ENCODE results near the gene ATM. TPM values are rescaled to one million over a fixed set of nuclear protein-coding genes. Genes with fewer than 3 reads are reported as not detected.
A peak's percentile ranks its signal among the peaks of the same experiment; 100 is the strongest.

ATM gene
- total and polyA plus RNA-seq, 4 donors: 18.3 to 123 (median 43.8) TPM

GRCh38 chr11:108204376-108204775 lies 18.5 kb upstream of the ATM start:
- Histone ChIP-seq H3K27ac (ENCODE audit: low read depth in 1 of 2, low read length in 2 of 2) (no peak overlapping the region), H3K27me3 (ENCODE audit: control insufficient read depth in 1 of 2, insufficient read depth in 2 of 2, low read length in 1 of 2) (no peaks in the 10 kb centered on the region), H3K4me1 (ENCODE audit: control insufficient read depth in 1 of 2, insufficient read depth in 2 of 2, low read length in 2 of 2) (no peaks in the 10 kb centered on the region), H3K4me3 (ENCODE audit: low read length in 2 of 2) (no peak overlapping the region), H3K9me3 (ENCODE audit: control insufficient read depth, low read length) (no peaks in the 10 kb centered on the region), H3K36me3 (ENCODE audit: control insufficient read depth in 1 of 2, insufficient read depth in 2 of 2, low read length in 1 of 2) (peaks cover 2 to 3% of the 10 kb centered on the region in 2 donors)
- 94 to 98% methylated on average over 9 of the region's 9 CpGs for WGBS, 2 donors
- DNase-seq (no peak), ATAC-seq (ENCODE audit: low FRiP score) (no peak)
- intact Hi-C loops (cut with DNase I): no loop called here

- H3K9me3 ChIP-seq (ENCODE audit: control insufficient read depth, low read length): no peaks in the 10 kb centered on the region
- no peak for ATAC-seq (ENCODE audit: low FRiP score)
- no peak overlapping the region for H3K27ac ChIP-seq (ENCODE audit: low read depth in 1 of 2, low read length in 2 of 2)
- intact Hi-C loops (cut with DNase I): no loop called here
- peaks cover 2 to 3% of the 10 kb centered on the region in 2 donors for H3K36me3 ChIP-seq (ENCODE audit: control insufficient read depth in 1 of 2, insufficient read depth in 2 of 2, low read length in 1 of 2)
- H3K27me3 ChIP-seq (ENCODE audit: control insufficient read depth in 1 of 2, insufficient read depth in 2 of 2, low read length in 1 of 2): no peaks in the 10 kb centered on the region
- 96 to 98% methylated on average over 4 of the region's 4 CpGs for WGBS, 2 donors
- H3K4me3 ChIP-seq (ENCODE audit: low read length in 2 of 2): no peak overlapping the region
- no peak for DNase-seq
- no peaks in the 10 kb centered on the region for H3K4me1 ChIP-seq (ENCODE audit: control insufficient read depth in 1 of 2, insufficient read depth in 2 of 2, low read length in 2 of 2)
Measured at GRCh38 chr11:108204929-108205499, 17.9 kb upstream of the ATM start.

- H3K36me3 ChIP-seq (ENCODE audit: control insufficient read depth in 1 of 2, insufficient read depth in 2 of 2, low read length in 1 of 2): peaks cover 2 to 3% of the 10 kb centered on the region in 2 donors
- no peak for ATAC-seq (ENCODE audit: low FRiP score)
- no peaks in the 10 kb centered on the region for H3K4me1 ChIP-seq (ENCODE audit: control insufficient read depth in 1 of 2, insufficient read depth in 2 of 2, low read length in 2 of 2)
- peak in 1 of 2 donors; percentile 55 for DNase-seq
- H3K27me3 ChIP-seq (ENCODE audit: control insufficient read depth in 1 of 2, insufficient read depth in 2 of 2, low read length in 1 of 2): no peaks in the 10 kb centered on the region
- intact Hi-C loops (cut with DNase I): no loop called here
- 70 to 73% methylated on average over 6 of the region's 6 CpGs for WGBS, 2 donors
- H3K4me3 ChIP-seq (ENCODE audit: low read length in 2 of 2): no peak overlapping the region
- H3K9me3 ChIP-seq (ENCODE audit: control insufficient read depth, low read length): no peaks in the 10 kb centered on the region
- no peak overlapping the region for H3K27ac ChIP-seq (ENCODE audit: low read depth in 1 of 2, low read length in 2 of 2)
Measured at GRCh38 chr11:108206171-108206570, 16.7 kb upstream of the ATM start.

GRCh38 chr11:108206969-108207682 lies 15.7 kb upstream of the ATM start:
- ATAC-seq (ENCODE audit: low FRiP score): no peak
- Histone ChIP-seq H3K4me3 (ENCODE audit: low read length in 2 of 2) (no peak overlapping the region), H3K27ac (ENCODE audit: low read depth in 1 of 2, low read length in 2 of 2) (no peak overlapping the region), H3K27me3 (ENCODE audit: control insufficient read depth in 1 of 2, insufficient read depth in 2 of 2, low read length in 1 of 2) (no peaks in the 10 kb centered on the region), H3K9me3 (ENCODE audit: control insufficient read depth, low read length) (no peaks in the 10 kb centered on the region), H3K4me1 (ENCODE audit: control insufficient read depth in 1 of 2, insufficient read depth in 2 of 2, low read length in 2 of 2) (no peaks in the 10 kb centered on the region), H3K36me3 (ENCODE audit: control insufficient read depth in 1 of 2, insufficient read depth in 2 of 2, low read length in 1 of 2) (peaks cover 0 to 3% of the 10 kb centered on the region in 2 donors)
- DNase-seq: no peak
- 85 to 89% methylated on average over 8 of the region's 8 CpGs for WGBS, 2 donors
- intact Hi-C loops (cut with DNase I): no loop called here

- intact Hi-C loops (cut with DNase I): no loop called here
- H3K4me1 ChIP-seq (ENCODE audit: control insufficient read depth in 1 of 2, insufficient read depth in 2 of 2, low read length in 2 of 2): no peaks in the 10 kb centered on the region
- H3K27ac ChIP-seq (ENCODE audit: low read depth in 1 of 2, low read length in 2 of 2): no peak overlapping the region
- H3K9me3 ChIP-seq (ENCODE audit: control insufficient read depth, low read length): no peaks in the 10 kb centered on the region
- peaks cover 0 to 3% of the 10 kb centered on the region in 2 donors for H3K36me3 ChIP-seq (ENCODE audit: control insufficient read depth in 1 of 2, insufficient read depth in 2 of 2, low read length in 1 of 2)
- no peak for ATAC-seq (ENCODE audit: low FRiP score)
- 97 to 99% methylated on average over 6 of the region's 6 CpGs for WGBS, 2 donors
- H3K27me3 ChIP-seq (ENCODE audit: control insufficient read depth in 1 of 2, insufficient read depth in 2 of 2, low read length in 1 of 2): no peaks in the 10 kb centered on the region
- no peak for DNase-seq
- no peak overlapping the region for H3K4me3 ChIP-seq (ENCODE audit: low read length in 2 of 2)
Measured at GRCh38 chr11:108207683-108208060, 15.2 kb upstream of the ATM start.

GRCh38 chr11:108210441-108210840 lies 12.4 kb upstream of the ATM start:
- H3K9me3 ChIP-seq (ENCODE audit: control insufficient read depth, low read length): no peaks in the 10 kb centered on the region
- intact Hi-C loops (cut with DNase I): no loop called here
- peaks cover 0 to 3% of the 10 kb centered on the region in 2 donors for H3K36me3 ChIP-seq (ENCODE audit: control insufficient read depth in 1 of 2, insufficient read depth in 2 of 2, low read length in 1 of 2)
- 97 to 99% methylated on average over 1 of the region's 1 CpG for WGBS, 2 donors
- no peaks in the 10 kb centered on the region for H3K27me3 ChIP-seq (ENCODE audit: control insufficient read depth in 1 of 2, insufficient read depth in 2 of 2, low read length in 1 of 2)
- H3K4me1 ChIP-seq (ENCODE audit: control insufficient read depth in 1 of 2, insufficient read depth in 2 of 2, low read length in 2 of 2): no peaks in the 10 kb centered on the region
- DNase-seq (no peak), ATAC-seq (ENCODE audit: low FRiP score) (no peak)
- no peak overlapping the region for H3K4me3 ChIP-seq (ENCODE audit: low read length in 2 of 2)
- no peak overlapping the region for H3K27ac ChIP-seq (ENCODE audit: low read depth in 1 of 2, low read length in 2 of 2)

- H3K27ac ChIP-seq (ENCODE audit: low read depth in 1 of 2, low read length in 2 of 2): no peak overlapping the region
- no peak overlapping the region for H3K4me3 ChIP-seq (ENCODE audit: low read length in 2 of 2)
- no peaks in the 10 kb centered on the region for H3K36me3 ChIP-seq (ENCODE audit: control insufficient read depth in 1 of 2, insufficient read depth in 2 of 2, low read length in 1 of 2)
- intact Hi-C loops (cut with DNase I): no loop called here
- no peak for ATAC-seq (ENCODE audit: low FRiP score)
- no peaks in the 10 kb centered on the region for H3K9me3 ChIP-seq (ENCODE audit: control insufficient read depth, low read length)
- no peak for DNase-seq
- H3K4me1 ChIP-seq (ENCODE audit: control insufficient read depth in 1 of 2, insufficient read depth in 2 of 2, low read length in 2 of 2): no peaks in the 10 kb centered on the region
- WGBS, 2 donors: 51 to 77% methylated on average over 2 of the region's 2 CpGs
- H3K27me3 ChIP-seq (ENCODE audit: control insufficient read depth in 1 of 2, insufficient read depth in 2 of 2, low read length in 1 of 2): no peaks in the 10 kb centered on the region
Measured at GRCh38 chr11:108213784-108214183, 9.1 kb upstream of the ATM start.

GRCh38 chr11:108216988-108217387 lies 5.9 kb upstream of the ATM start:
- no peak for DNase-seq

GRCh38 chr11:108218455-108218854 lies 4.4 kb upstream of the ATM start:
- DNase-seq (no peak), ATAC-seq (ENCODE audit: low FRiP score) (no peak)
- Histone ChIP-seq H3K4me3 (ENCODE audit: low read length in 2 of 2) (no peak overlapping the region), H3K4me1 (ENCODE audit: control insufficient read depth in 1 of 2, insufficient read depth in 2 of 2, low read length in 2 of 2) (peaks cover 2 to 3% of the 10 kb centered on the region in 2 donors), H3K36me3 (ENCODE audit: control insufficient read depth in 1 of 2, insufficient read depth in 2 of 2, low read length in 1 of 2) (no peaks in the 10 kb centered on the region), H3K27ac (ENCODE audit: low read depth in 1 of 2, low read length in 2 of 2) (no peak overlapping the region), H3K27me3 (ENCODE audit: control insufficient read depth in 1 of 2, insufficient read depth in 2 of 2, low read length in 1 of 2) (no peaks in the 10 kb centered on the region), H3K9me3 (ENCODE audit: control insufficient read depth, low read length) (no peaks in the 10 kb centered on the region)
- whole genome bisulfite sequencing, 2 donors: 42 to 70% methylated on average over 2 of the region's 2 CpGs
- intact Hi-C loops (cut with DNase I): no loop called here

More at GRCh38 chr11:108216988-108217387, 5.9 kb upstream of the ATM start:
- intact Hi-C loops (cut with DNase I): no loop called here
- H3K36me3 ChIP-seq (ENCODE audit: control insufficient read depth in 1 of 2, insufficient read depth in 2 of 2, low read length in 1 of 2): no peaks in the 10 kb centered on the region
- 63 to 64% methylated on average over 4 of the region's 4 CpGs for WGBS, 2 donors
- no peak overlapping the region for H3K27ac ChIP-seq (ENCODE audit: low read depth in 1 of 2, low read length in 2 of 2)
- no peaks in the 10 kb centered on the region for H3K27me3 ChIP-seq (ENCODE audit: control insufficient read depth in 1 of 2, insufficient read depth in 2 of 2, low read length in 1 of 2)
- no peaks in the 10 kb centered on the region for H3K9me3 ChIP-seq (ENCODE audit: control insufficient read depth, low read length)
- peaks cover 2 to 3% of the 10 kb centered on the region in 2 donors for H3K4me1 ChIP-seq (ENCODE audit: control insufficient read depth in 1 of 2, insufficient read depth in 2 of 2, low read length in 2 of 2)
- no peak for ATAC-seq (ENCODE audit: low FRiP score)
- no peak overlapping the region for H3K4me3 ChIP-seq (ENCODE audit: low read length in 2 of 2)

Data from aorta (tissue), 5 donors.